Esophagus muscularis mucosa (tissue), 4 donors: ENCODE data around the gene MNT. TPM values are rescaled to one million over a fixed set of nuclear protein-coding genes. Genes with fewer than 3 reads are reported as not detected.

Source experiments
- DNase-seq: peaks from one replicate; pipeline ENCODE4 v3.0.0-alpha.2; 2017; ENCODE audit errors: extremely low spot score
- H3K27ac ChIP-seq, 4 donors: fragments of 200-600 bp; sonication (generic); replicated peaks in 1 of 4; 1 replicate in 3 of 4; 2 replicates in 1 of 4; pipeline ENCODE4 v1.5.1; 2016 to 2019; ENCODE audit warnings: mild to moderate bottlenecking in 1 of 4
- H3K27me3 ChIP-seq, 4 donors: fragments of 200-600 bp; sonication (generic); one replicate each; pipeline versions ENCODE4 v1.5.1 to v1.6.0; 2016 to 2019
- H3K36me3 ChIP-seq, 4 donors: fragments of 200-600 bp; sonication (generic); one replicate each; pipeline ENCODE4 v1.5.1; 2016 to 2019
- H3K4me1 ChIP-seq, 4 donors: fragments of 200-600 bp; sonication (generic); one replicate each; pipeline ENCODE4 v1.5.1; 2016 to 2019
- H3K4me3 ChIP-seq, 4 donors: fragments of 200-600 bp; sonication (generic); 1 replicate in 2 of 4; 2 replicates in 2 of 4; pipeline ENCODE4 v1.5.1; 2016 to 2019; ENCODE audit warnings: mild to moderate bottlenecking in 4 of 4, moderate library complexity in 1 of 4
- H3K9me3 ChIP-seq, 4 donors: fragments of 200-600 bp; sonication (generic); 1 replicate in 3 of 4; 2 replicates in 1 of 4; pipeline ENCODE4 v1.5.1; 2016 to 2019
- CTCF ChIP-seq, 3 experiments: fragments of 200-600 bp in 2 of 3; fragments of 450-650 bp in 1 of 3; sonication (generic) in 2 of 3; IDR thresholded peaks; one replicate each; pipeline ENCODE4 v1.5.1; 2017 to 2019; ENCODE audit warnings: antibody characterized with exemption in 3 of 3, mild to moderate bottlenecking in 2 of 3, moderate library complexity in 1 of 3
- EP300 ChIP-seq: sonication (generic); formaldehyde crosslinking; IDR thresholded peaks from one replicate; pipeline ENCODE4 v1.6.1; 2017; ENCODE audit warnings: antibody characterized with exemption
- POLR2A ChIP-seq: fragments of 450-650 bp; IDR thresholded peaks from one replicate; pipeline ENCODE4 v1.6.1; 2017; ENCODE audit warnings: antibody characterized with exemption, moderate library complexity, mild to moderate bottlenecking, low read depth
- POLR2AphosphoS5 ChIP-seq, 2 donors: sonication (generic); formaldehyde crosslinking; IDR thresholded peaks; one replicate each; pipeline ENCODE4 v1.6.1; 2017; ENCODE audit warnings: antibody characterized with exemption in 2 of 2
- WGBS: methylation state at CpG from one replicate; pipeline ENCODE4 v1.1.5; 2018; 5-methylcytosine and 5-hydroxymethylcytosine counted together
- intact Hi-C: fragments of 100-400 bp; cut with DNase I; formaldehyde crosslinking; loops from one replicate; pipeline ENCODE4 v1.15.1; 2023
- total RNA-seq, 4 donors: library from RNA; depleted of rRNA; stranded (reverse); fragments of >200 nt; gene quantifications; one replicate each; pipeline versions ENCODE4 v1.1.0 to v1.2.1, GENCODE V29; 2016

Gene MNT
- total RNA-seq, 4 donors from 2014 or later: 10.8 to 17.4 (median 13.8) TPM

- Histone ChIP-seq H3K4me3 (peak overlapping the region; percentile 78 to 92 (median 86)), H3K36me3 (peaks cover 0 to 4% (median 0%) of the 10 kb centered on the region in 4 donors), H3K27ac (peak overlapping the region; percentile 98 to 100 (median 100)), H3K9me3 (no peaks in the 10 kb centered on the region), H3K4me1 (peaks cover 79 to 87% (median 85%) of the 10 kb centered on the region in 4 donors), H3K27me3 (peaks cover 0 to 5% (median 0%) of the 10 kb centered on the region in 4 donors)
- no peak for TF ChIP-seq EP300
- no peak for TF ChIP-seq CTCF (IDR thresholded peaks at IDR 0.05)
- no peak for TF ChIP-seq POLR2A
- no peak for TF ChIP-seq POLR2AphosphoS5 (IDR thresholded peaks at IDR 0.05)
- intact Hi-C loops: no loop called here
- no peak for DNase-seq
- WGBS: 32% methylated on average over 33 of the region's 53 CpGs
Observed at GRCh38 chr17:2393954-2394749, 6.7 kb downstream of the MNT start.

- intact Hi-C loops: no loop called here
Observed at GRCh38 chr17:2393174-2393953, 7.5 kb downstream of the MNT start.

GRCh38 chr17:2392252-2393173 lies 8.3 kb downstream of the MNT start:
- Histone ChIP-seq H3K27me3 (peaks cover 0 to 5% (median 0%) of the 10 kb centered on the region in 4 donors), H3K36me3 (peaks cover 0 to 15% (median 6%) of the 10 kb centered on the region in 4 donors), H3K27ac (peak overlapping the region; percentile 98 to 100 (median 100)), H3K4me1 (peaks cover 63 to 87% (median 78%) of the 10 kb centered on the region in 4 donors), H3K4me3 (peak overlapping the region; percentile 78 to 92 (median 86)), H3K9me3 (no peaks in the 10 kb centered on the region)
- intact Hi-C loops: no loop called here
- TF ChIP-seq EP300 (peak; percentile 27), POLR2A (peak; percentile 66), POLR2AphosphoS5 (IDR thresholded peaks at IDR 0.05) (peak in 1 of 2 donors; percentile 89), CTCF (IDR thresholded peaks at IDR 0.05) (no peak)
- WGBS: under 1% methylated on average over 23 of the region's 83 CpGs
- peak; percentile 99 for DNase-seq

More at GRCh38 chr17:2393174-2393953, 7.5 kb downstream of the MNT start:
- no CpG with 5 or more reads among the region's 99 CpGs for WGBS
- no peak for TF ChIP-seq CTCF (IDR thresholded peaks at IDR 0.05)
- TF ChIP-seq POLR2A: peak; percentile 83
- TF ChIP-seq EP300: no peak
- peak in 1 of 2 donors; percentile 88 for TF ChIP-seq POLR2AphosphoS5 (IDR thresholded peaks at IDR 0.05)
- H3K36me3 ChIP-seq: peaks cover 0 to 7% (median 0%) of the 10 kb centered on the region in 4 donors
- H3K27ac ChIP-seq: peak overlapping the region; percentile 98 to 100 (median 100)
- H3K27me3 ChIP-seq: peaks cover 0 to 5% (median 0%) of the 10 kb centered on the region in 4 donors
- no peaks in the 10 kb centered on the region for H3K9me3 ChIP-seq
- H3K4me1 ChIP-seq: peaks cover 72 to 87% (median 85%) of the 10 kb centered on the region in 4 donors
- peak overlapping the region; percentile 78 to 92 (median 86) for H3K4me3 ChIP-seq
- peak; percentile 96 for DNase-seq

GRCh38 chr17:2391597-2392251 lies 9.1 kb downstream of the MNT start:
- Histone ChIP-seq H3K27me3 (peaks cover 0 to 5% (median 0%) of the 10 kb centered on the region in 4 donors), H3K9me3 (no peaks in the 10 kb centered on the region), H3K4me1 (peaks cover 58 to 83% (median 70%) of the 10 kb centered on the region in 4 donors), H3K27ac (peak overlapping the region; percentile 98 to 100 (median 100)), H3K4me3 (peak overlapping the region; percentile 78 to 92 (median 86)), H3K36me3 (peaks cover 3 to 23% (median 14%) of the 10 kb centered on the region in 4 donors)
- intact Hi-C loops: no loop called here
- TF ChIP-seq POLR2A (no peak), CTCF (IDR thresholded peaks at IDR 0.05) (no peak), EP300 (no peak), POLR2AphosphoS5 (IDR thresholded peaks at IDR 0.05) (no peak)
- 52% methylated on average over 18 of the region's 18 CpGs for WGBS
- no peak for DNase-seq
